ENCODE measurements around the gene SMARCD2.
"Not testable (repeated sequence)": the region's sequence is repeated elsewhere in the genome, so short reads cannot be mapped to it uniquely, and the experiment has no call there.

Gene SMARCD2

DNA sequence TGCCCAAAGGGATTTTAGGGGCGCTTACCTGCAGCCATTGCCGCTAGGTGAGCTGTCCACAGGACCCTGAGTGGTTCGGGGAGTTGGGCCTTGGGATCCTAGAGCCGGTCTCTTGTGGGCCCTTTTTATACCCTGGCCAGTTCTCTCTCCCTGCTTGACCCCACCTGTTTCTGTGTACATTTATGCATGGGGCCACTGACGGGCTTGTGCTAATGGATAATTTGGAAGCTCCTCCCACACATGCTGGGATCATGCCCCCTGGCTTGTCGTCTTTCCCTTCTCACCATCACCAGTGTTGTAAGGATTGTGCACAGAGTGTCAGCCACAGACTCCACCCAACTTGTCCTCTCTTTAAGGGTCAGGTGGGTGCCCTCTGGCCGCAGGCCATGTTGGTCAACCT is 31.1 kb upstream of the SMARCD2 start, which contains the start of gene CSH2:
CSH2 (minus strand) TSS at position 101 of the 400 bp plus-strand sequence; CDS start at position 38, 63 bp downstream.
- not testable (repeated sequence) for H3K9me3 ChIP-seq; H3K4me3 ChIP-seq (ENCODE audit: low read depth in 1 of 2, low read length in 1 of 2); H3K27ac ChIP-seq; H3K27me3 ChIP-seq; H3K4me1 ChIP-seq (ENCODE audit: control insufficient read depth in 1 of 2, insufficient read depth in 1 of 2, low read depth in 1 of 2, low read length in 1 of 2); H3K36me3 ChIP-seq

DNA sequence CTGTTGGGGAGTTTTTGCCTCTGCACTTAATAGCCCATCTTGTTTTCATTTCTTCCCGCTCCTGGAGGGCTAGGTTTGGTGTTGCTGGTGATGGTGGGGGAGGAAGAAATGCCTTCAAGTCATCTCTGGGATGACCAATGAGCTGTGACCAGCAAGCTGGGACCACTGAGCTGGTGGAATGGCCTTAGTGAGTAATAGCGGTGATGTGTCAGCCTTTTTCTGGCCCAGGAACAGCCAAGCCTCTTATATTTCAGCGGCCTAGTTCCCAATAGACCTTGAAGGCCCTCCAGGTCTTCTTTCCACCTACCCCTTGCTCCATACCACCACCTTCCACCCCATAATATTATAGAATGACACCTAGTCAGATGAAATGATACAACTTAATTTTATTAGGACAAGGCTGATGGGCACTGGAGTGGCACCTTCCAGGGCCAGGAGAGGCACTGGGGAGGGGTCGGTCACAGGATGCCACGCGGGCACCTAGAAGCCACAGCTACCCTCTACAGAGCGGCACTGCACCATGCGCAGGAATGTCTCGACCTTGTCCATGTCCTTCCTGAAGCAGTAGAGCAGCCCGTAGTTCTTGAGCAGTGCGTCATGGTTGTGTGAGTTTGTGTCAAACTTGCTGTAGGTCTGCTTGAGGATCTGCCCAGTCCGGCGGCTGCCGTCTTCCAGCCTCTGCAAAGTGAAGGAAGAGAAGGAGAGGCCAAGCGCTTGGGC is 29.3 kb upstream of the SMARCD2 start:
- H3K4me1 ChIP-seq (ENCODE audit: control insufficient read depth in 1 of 2, insufficient read depth in 1 of 2, low read depth in 1 of 2, low read length in 1 of 2); H3K27me3 ChIP-seq; H3K27ac ChIP-seq; H3K9me3 ChIP-seq; H3K36me3 ChIP-seq; H3K4me3 ChIP-seq (ENCODE audit: low read depth in 1 of 2, low read length in 1 of 2): not testable (repeated sequence)

DNA sequence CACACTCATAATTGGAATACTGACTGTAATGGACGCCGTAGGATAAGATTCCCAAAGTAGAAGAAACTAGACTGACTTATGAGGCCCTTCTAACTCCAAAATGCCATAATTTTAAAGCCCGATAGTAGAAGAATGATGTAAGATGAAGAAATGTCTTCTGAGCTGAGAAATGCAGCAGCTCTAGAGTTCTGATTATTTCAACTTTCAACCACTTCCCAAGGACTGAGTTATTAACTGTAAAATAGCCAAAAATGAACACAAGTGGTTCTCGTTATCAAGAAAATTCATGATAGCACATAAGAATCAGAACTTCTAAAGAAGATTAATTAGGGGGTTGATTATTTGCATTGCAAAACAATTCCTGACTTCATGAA is 27.8 kb upstream of the SMARCD2 start:
- H3K9me3 ChIP-seq; H3K36me3 ChIP-seq; H3K27ac ChIP-seq; H3K4me1 ChIP-seq (ENCODE audit: control insufficient read depth in 1 of 2, insufficient read depth in 1 of 2, low read depth in 1 of 2, low read length in 1 of 2); H3K27me3 ChIP-seq; H3K4me3 ChIP-seq (ENCODE audit: low read depth in 1 of 2, low read length in 1 of 2): not testable (repeated sequence)

DNA sequence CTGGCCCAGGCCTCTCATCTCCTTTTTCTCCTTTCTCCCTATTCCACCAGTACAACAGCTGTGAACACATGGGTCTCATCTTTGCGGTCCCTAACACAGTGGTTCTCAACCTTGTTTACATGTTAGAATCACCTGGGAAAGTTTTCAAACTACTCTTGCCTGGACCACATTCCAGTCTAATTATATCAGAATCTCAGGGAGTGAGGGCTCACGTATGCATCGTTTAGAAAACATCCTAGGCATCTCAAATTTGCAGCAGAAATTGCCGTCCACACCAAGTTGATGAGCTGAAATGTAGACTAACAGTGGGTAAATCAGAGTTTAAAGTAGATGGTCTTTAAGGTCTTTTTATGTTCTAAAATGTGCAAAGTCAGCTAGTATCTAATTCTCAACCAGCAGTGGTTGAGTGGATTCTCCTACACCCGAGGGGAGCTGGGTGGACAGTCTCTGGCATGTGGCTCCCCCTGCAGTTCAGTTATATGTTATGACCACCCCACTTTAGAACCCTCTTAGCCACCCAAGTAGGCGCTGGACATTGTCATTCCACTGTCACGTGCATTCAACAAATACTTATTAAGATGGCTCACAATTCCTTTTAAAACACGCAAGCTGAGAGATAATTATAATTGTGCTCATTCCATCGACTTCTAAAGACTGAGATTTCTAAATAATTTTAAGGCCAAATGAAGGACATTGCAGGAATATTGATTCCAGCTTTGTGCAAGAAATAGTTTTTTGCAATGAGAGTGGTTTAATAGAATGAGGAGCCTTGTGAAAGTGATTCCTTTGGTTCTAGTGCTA is 27.2 kb upstream of the SMARCD2 start:
- not testable (repeated sequence) for H3K27me3 ChIP-seq; H3K4me3 ChIP-seq (ENCODE audit: low read depth in 1 of 2, low read length in 1 of 2); H3K4me1 ChIP-seq (ENCODE audit: control insufficient read depth in 1 of 2, insufficient read depth in 1 of 2, low read depth in 1 of 2, low read length in 1 of 2); H3K9me3 ChIP-seq; H3K36me3 ChIP-seq; H3K27ac ChIP-seq

DNA sequence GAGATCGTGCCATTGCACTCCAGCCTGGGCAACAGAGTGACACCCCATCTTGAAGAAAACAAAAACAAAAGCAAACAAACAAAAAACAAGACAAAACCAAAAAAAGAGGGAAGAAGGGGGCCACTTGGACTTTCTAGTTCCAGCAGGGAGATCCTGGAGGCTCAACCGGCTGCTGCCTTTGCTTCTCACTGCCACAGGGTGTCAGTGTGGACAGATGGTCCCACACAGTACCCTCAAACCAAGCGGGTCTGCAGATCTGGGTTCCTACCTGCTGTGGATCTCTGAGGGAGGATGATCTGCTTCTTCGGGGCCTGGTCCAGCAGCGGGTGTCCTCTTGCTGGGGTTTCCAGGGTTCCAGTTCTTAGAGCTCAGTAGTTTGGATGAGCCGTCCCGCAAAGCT is 24.1 kb upstream of the SMARCD2 start:
- H3K27ac ChIP-seq; H3K4me1 ChIP-seq (ENCODE audit: control insufficient read depth in 1 of 2, insufficient read depth in 1 of 2, low read depth in 1 of 2, low read length in 1 of 2); H3K4me3 ChIP-seq (ENCODE audit: low read depth in 1 of 2, low read length in 1 of 2); H3K27me3 ChIP-seq; H3K9me3 ChIP-seq; H3K36me3 ChIP-seq: not testable (repeated sequence)

DNA sequence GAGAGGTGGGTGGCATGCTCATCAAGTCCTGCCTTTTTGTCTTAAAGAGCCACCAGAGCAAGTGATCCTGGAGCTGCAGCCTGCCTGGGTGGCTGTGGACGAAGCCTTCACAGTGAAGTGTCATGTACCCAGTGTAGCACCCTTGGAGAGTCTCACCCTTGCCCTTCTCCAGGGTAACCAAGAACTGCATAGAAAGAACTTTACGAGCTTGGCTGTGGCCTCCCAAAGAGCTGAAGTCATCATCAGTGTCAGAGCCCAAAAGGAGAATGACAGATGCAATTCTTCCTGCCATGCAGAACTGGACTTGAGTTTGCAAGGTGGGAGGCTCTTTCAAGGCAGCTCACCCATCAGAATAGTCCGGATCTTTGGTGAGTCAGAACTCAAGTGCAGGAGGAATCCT is 16.8 kb upstream of the SMARCD2 start:
- TF ChIP-seq, protein P1, sequence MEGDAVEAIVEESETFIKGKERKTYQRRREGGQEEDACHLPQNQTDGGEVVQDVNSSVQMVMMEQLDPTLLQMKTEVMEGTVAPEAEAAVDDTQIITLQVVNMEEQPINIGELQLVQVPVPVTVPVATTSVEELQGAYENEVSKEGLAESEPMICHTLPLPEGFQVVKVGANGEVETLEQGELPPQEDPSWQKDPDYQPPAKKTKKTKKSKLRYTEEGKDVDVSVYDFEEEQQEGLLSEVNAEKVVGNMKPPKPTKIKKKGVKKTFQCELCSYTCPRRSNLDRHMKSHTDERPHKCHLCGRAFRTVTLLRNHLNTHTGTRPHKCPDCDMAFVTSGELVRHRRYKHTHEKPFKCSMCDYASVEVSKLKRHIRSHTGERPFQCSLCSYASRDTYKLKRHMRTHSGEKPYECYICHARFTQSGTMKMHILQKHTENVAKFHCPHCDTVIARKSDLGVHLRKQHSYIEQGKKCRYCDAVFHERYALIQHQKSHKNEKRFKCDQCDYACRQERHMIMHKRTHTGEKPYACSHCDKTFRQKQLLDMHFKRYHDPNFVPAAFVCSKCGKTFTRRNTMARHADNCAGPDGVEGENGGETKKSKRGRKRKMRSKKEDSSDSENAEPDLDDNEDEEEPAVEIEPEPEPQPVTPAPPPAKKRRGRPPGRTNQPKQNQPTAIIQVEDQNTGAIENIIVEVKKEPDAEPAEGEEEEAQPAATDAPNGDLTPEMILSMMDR (IDR thresholded peaks at IDR 0.05), result no peak
- Histone ChIP-seq H3K36me3 (no peaks in the 10 kb centered on the region), H3K27me3 (no peaks in the 10 kb centered on the region), H3K9me3 (no peaks in the 10 kb centered on the region), H3K27ac (no peak overlapping the region), H3K4me1 (ENCODE audit: control insufficient read depth in 1 of 2, insufficient read depth in 1 of 2, low read depth in 1 of 2, low read length in 1 of 2) (no peaks in the 10 kb centered on the region), H3K4me3 (ENCODE audit: low read depth in 1 of 2, low read length in 1 of 2) (no peak overlapping the region)

DNA sequence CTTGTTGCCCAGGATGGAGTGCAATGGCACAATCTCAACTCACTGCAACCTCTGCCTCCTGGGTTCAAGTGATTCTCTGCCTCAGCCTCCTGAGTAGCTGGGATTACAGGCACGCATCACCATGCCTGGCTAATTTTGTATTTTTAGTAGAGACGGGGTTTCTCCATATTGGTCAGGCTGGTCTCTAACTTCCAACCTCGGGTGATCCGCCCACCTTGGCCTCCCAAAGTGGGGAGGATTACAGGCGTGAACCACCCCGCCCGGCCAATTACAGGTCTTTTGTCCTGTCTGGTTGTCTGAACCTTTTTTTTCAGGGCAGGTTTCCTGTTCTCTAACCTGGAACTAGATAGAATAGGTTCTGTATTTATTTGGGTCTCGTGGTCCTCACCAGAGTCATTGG is 13.9 kb upstream of the SMARCD2 start:
- not testable (repeated sequence) for H3K4me3 ChIP-seq (ENCODE audit: low read depth in 1 of 2, low read length in 1 of 2); H3K36me3 ChIP-seq; H3K9me3 ChIP-seq; H3K4me1 ChIP-seq (ENCODE audit: control insufficient read depth in 1 of 2, insufficient read depth in 1 of 2, low read depth in 1 of 2, low read length in 1 of 2); H3K27ac ChIP-seq
- peaks cover 17% of the 10 kb centered on the region for H3K27me3 ChIP-seq

DNA sequence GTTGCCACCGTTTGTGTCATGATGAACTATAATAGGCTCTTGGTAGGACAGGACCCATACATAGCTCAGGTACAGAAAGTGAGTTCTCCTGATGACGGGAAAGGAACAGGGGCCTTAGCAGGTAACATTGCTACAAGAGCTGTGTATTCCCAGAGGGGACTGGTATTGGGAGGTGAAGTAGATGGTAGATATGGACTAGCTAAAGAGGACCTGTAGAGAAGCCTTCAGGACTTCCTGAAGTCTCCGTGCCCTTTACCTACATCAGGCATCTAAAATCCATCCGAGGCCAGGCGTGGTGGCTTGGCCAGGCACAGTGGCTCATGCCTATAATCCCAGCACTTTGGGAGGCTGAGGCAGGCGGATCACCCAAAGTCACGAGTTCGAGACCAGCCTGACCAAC is 12.7 kb upstream of the SMARCD2 start:
- Histone ChIP-seq H3K4me3 (ENCODE audit: low read depth in 1 of 2, low read length in 1 of 2) (no peak overlapping the region), H3K27me3 (peaks cover 17% of the 10 kb centered on the region), H3K27ac (no peak overlapping the region), H3K4me1 (ENCODE audit: control insufficient read depth in 1 of 2, insufficient read depth in 1 of 2, low read depth in 1 of 2, low read length in 1 of 2) (no peaks in the 10 kb centered on the region), H3K36me3 (no peaks in the 10 kb centered on the region), H3K9me3 (no peaks in the 10 kb centered on the region)
- TF ChIP-seq, protein P1 (IDR thresholded peaks at IDR 0.05), result no peak
